ENCODE measurements around the gene MARCHF5. TPM values are rescaled to one million over a fixed set of nuclear protein-coding genes. Genes with fewer than 3 reads are reported as not detected.
A peak's percentile ranks its signal among the peaks of the same experiment; 100 is the strongest.

MARCHF5 gene
- total RNA-seq, 1 experiment from 2014 or later = 17.6 TPM

GRCh38 chr10:92291616-92291865, 574 bp downstream of the MARCHF5 start:
- no peaks in the 10 kb centered on the region for H4K20me1 ChIP-seq (ENCODE audit: control insufficient read depth, insufficient read depth, insufficient read length)
- peak overlapping the region; percentile 79 for H3K14ac ChIP-seq (ENCODE audit: insufficient read depth, low read length)
- peak overlapping the region; percentile 72 for H3K9ac ChIP-seq (ENCODE audit: extremely low read depth, insufficient read length, low read length)
- H3K23ac ChIP-seq (ENCODE audit: insufficient read length, low read depth, low read length) = no peak overlapping the region
- Mint-ChIP-seq H3K36me3 (ENCODE audit: insufficient read depth in 1 of 3, low read depth in 3 of 3) (peaks cover 6 to 23% (median 15%) of the 10 kb centered on the region in 3 experiments; a peak in 6 of 7 replicates), H3K4me3 (peak overlapping the region; percentile 80 to 94), H3K27ac (0 out of 7 replicates have a peak overlapping the region, but pooled peaks of 1 of the 3 experiments have one; percentile 83), H3K4me1 (peaks cover 15 to 16% of the 10 kb centered on the region in 2 experiments), H3K27me3 (ENCODE audit: low read depth) (no peaks in the 10 kb centered on the region), H3K9me3 (0 out of 5 replicates have a peak, but pooled peaks cover 0 to 3% of the 10 kb centered on the region in 2 experiments)
- no peak overlapping the region for H2AK5ac ChIP-seq (ENCODE audit: insufficient read length, low read length)
- peaks cover 25% of the 10 kb centered on the region; the same call in 1 of the 2 replicates for H3K79me2 ChIP-seq (ENCODE audit: insufficient read depth, low read length)
- H3K4ac ChIP-seq (ENCODE audit: low read depth, low read length) = no peak overlapping the region
- H2BK5ac ChIP-seq (ENCODE audit: insufficient read length, low read length) = no peak overlapping the region
- H2AFZ ChIP-seq (ENCODE audit: low read length) = no peak overlapping the region
- H3K4me2 ChIP-seq (ENCODE audit: insufficient read depth, insufficient read length, low read length) = peak overlapping the region; percentile 97
- no peak overlapping the region for H2BK120ac ChIP-seq (ENCODE audit: low read depth, low read length, poor library complexity, severe bottlenecking)
- H2BK20ac ChIP-seq (ENCODE audit: low read depth, low read length, poor library complexity, severe bottlenecking) = no peak overlapping the region
- H4K8ac ChIP-seq (replicated peaks; ENCODE audit: insufficient read length, low read depth, low read length) = no peak overlapping the region
- no peaks in the 10 kb centered on the region for H3K27me3 ChIP-seq (ENCODE audit: insufficient read depth, low read length)
- H3K4me1 ChIP-seq (ENCODE audit: insufficient read depth, low read length) = no peaks in the 10 kb centered on the region
- peak overlapping the region; percentile 30 for H4K91ac ChIP-seq (ENCODE audit: insufficient read length, low read depth, low read length)
- peaks cover 7% of the 10 kb centered on the region for H3K79me1 ChIP-seq (ENCODE audit: insufficient read depth, low read depth, low read length, poor library complexity, severe bottlenecking)
- no peak for DNase-seq
- no peak overlapping the region for H3K27ac ChIP-seq (ENCODE audit: insufficient read length, low read depth, low read length)
- no peak for TF ChIP-seq CTCF (conservative IDR thresholded peaks at IDR 0.05)
- H2BK15ac ChIP-seq (ENCODE audit: low read depth, low read length) = no peak overlapping the region
- no peaks in the 10 kb centered on the region for H3K9me3 ChIP-seq (ENCODE audit: control insufficient read depth, low read depth, low read length)
- H3K56ac ChIP-seq (ENCODE audit: insufficient read length, low read depth, low read length) = no peak overlapping the region
- H2BK12ac ChIP-seq (ENCODE audit: insufficient read length, low read depth, low read length) = no peak overlapping the region
- peaks cover 9% of the 10 kb centered on the region for H3K23me2 ChIP-seq (ENCODE audit: insufficient read length, low read depth, low read length, poor library complexity, severe bottlenecking)
- H3K18ac ChIP-seq (ENCODE audit: insufficient read length, low read depth, low read length) = peak overlapping the region; percentile 36
- no peak overlapping the region for H3T11ph ChIP-seq (ENCODE audit: low read length)
- H4K5ac ChIP-seq (ENCODE audit: insufficient read length, low read depth, low read length) = no peak overlapping the region
- no CpG with 5 or more reads among the region's 10 CpGs for WGBS (ENCODE audit: extremely low coverage, insufficient read length, low lambda C conversion rate)

Measured in H9 (cell line).